K562 (cell line): ENCODE data around the gene ZNF276. TPM values are rescaled to one million over a fixed set of nuclear protein-coding genes. Genes with fewer than 3 reads are reported as not detected.

ENCODE experiments used
- ARNT ChIP-seq, 2 experiments: fragments of 450-650 bp; IDR thresholded peaks; 2 replicates each; pipeline ENCODE4 v1.6.1; 2016; ENCODE audit warnings: mild to moderate bottlenecking in 1 of 2
- BRD4 ChIP-seq: fragments of 200-600 bp; sonication (generic); IDR thresholded peaks from 2 replicates; pipeline ENCODE4 v1.6.1; 2017; ENCODE audit warnings: inconsistent platforms
- CXXC5 ChIP-seq: fragments of 250-450 bp; sonication (Bioruptor Pico); IDR thresholded peaks from 2 replicates; pipeline ENCODE4 v1.8.0; 2022; ENCODE audit warnings: inconsistent platforms, mild to moderate bottlenecking, moderate library complexity
- IFI16 ChIP-seq: fragments of 250-450 bp; sonication (Bioruptor Pico); IDR thresholded peaks from 2 replicates; pipeline ENCODE4 v2.1.2; 2022; ENCODE audit warnings: mild to moderate bottlenecking, inconsistent platforms
- KDM5B ChIP-seq: fragments of 200-600 bp; sonication (generic); IDR thresholded peaks from 2 replicates; pipeline ENCODE4 v1.6.1; 2012; ENCODE audit warnings: low read depth, mild to moderate bottlenecking, moderate library complexity, low read length, control low read depth, inconsistent platforms; ENCODE audit not compliant: insufficient replicate concordance
- NBN ChIP-seq: fragments of 450-650 bp; IDR thresholded peaks from 2 replicates; pipeline ENCODE4 v1.6.1; 2016; ENCODE audit warnings: low read depth, mild to moderate bottlenecking
- NEUROD1 ChIP-seq: fragments of 150-350 bp; IDR thresholded peaks from 2 replicates; pipeline ENCODE4 v1.6.1; 2014; ENCODE audit warnings: borderline replicate concordance, low read length, low read depth; ENCODE audit not compliant: partially characterized antibody
- NFATC3 ChIP-seq: fragments of 450-650 bp; IDR thresholded peaks from 2 replicates; pipeline ENCODE4 v1.6.1; 2017; ENCODE audit warnings: mild to moderate bottlenecking
- NFE2L1 ChIP-seq: fragments of 450-650 bp; IDR thresholded peaks from 2 replicates; pipeline ENCODE4 v1.6.1; 2016; ENCODE audit warnings: missing genetic modification characterization, low read depth, mild to moderate bottlenecking, missing compliant biosample characterization, moderate library complexity, borderline replicate concordance
- NR2C2 ChIP-seq, 2 experiments: fragments of 200-800 bp in 1 of 2; sonication (Bioruptor generic) in 1 of 2; sonication (generic) in 1 of 2; formaldehyde crosslinking in 1 of 2; IDR thresholded peaks; 2 replicates each; pipeline versions ENCODE4 v1.6.1 to v1.8.0; 2016 to 2022; ENCODE audit warnings: mild to moderate bottlenecking in 1 of 2, missing compliant biosample characterization in 1 of 2, missing genetic modification characterization in 1 of 2, missing genetic modification reagents in 1 of 2
- NUFIP1 ChIP-seq: fragments of 450-650 bp; IDR thresholded peaks from 2 replicates; pipeline ENCODE4 v1.6.1; 2018; ENCODE audit not compliant: partially characterized antibody
- PHB ChIP-seq: fragments of 250-450 bp; sonication (Bioruptor Pico); IDR thresholded peaks from 2 replicates; pipeline ENCODE4 v1.5.0; 2021
- POU5F1 ChIP-seq: fragments of 150-350 bp; IDR thresholded peaks from 2 replicates; pipeline ENCODE4 v1.6.1; 2014; ENCODE audit warnings: borderline replicate concordance, low read length, low read depth, mild to moderate bottlenecking; ENCODE audit not compliant: partially characterized antibody
- RFX7 ChIP-seq: fragments of 250-450 bp; sonication (Bioruptor Pico); IDR thresholded peaks from 2 replicates; pipeline ENCODE4 v1.5.1; 2021; ENCODE audit warnings: mild to moderate bottlenecking
- SRSF3 ChIP-seq: fragments of 200-400 bp; formaldehyde crosslinking; IDR thresholded peaks from 2 replicates; pipeline ENCODE4 v1.6.1; 2016; ENCODE audit warnings: mild to moderate bottlenecking, low read length, moderate library complexity; ENCODE audit not compliant: insufficient read depth
- ZBTB7A ChIP-seq: IDR thresholded peaks from 2 replicates; pipeline ENCODE4 v1.6.1; 2011; ENCODE audit warnings: low read depth, mild to moderate bottlenecking, low read length, moderate library complexity, borderline replicate concordance; ENCODE audit not compliant: control insufficient read depth
- ZKSCAN1 ChIP-seq: fragments of 150-350 bp; IDR thresholded peaks from 2 replicates; pipeline ENCODE4 v1.6.1; 2016; ENCODE audit warnings: low read depth, low read length
- ZNF239 ChIP-seq: fragments of 250-450 bp; sonication (Bioruptor Pico); IDR thresholded peaks from 2 replicates; pipeline ENCODE4 v1.4.0; 2020; ENCODE audit warnings: mild to moderate bottlenecking
- ZNF274 ChIP-seq: IDR thresholded peaks from 2 replicates; pipeline ENCODE4 v1.6.1; 2011; ENCODE audit warnings: low read depth, mild to moderate bottlenecking, low read length, moderate library complexity, borderline replicate concordance
- polyA plus RNA-seq, 8 experiments: library from polyadenylated mRNA; depleted of rRNA in 4 of 8; stranded (reverse) in 5 of 8; unstranded in 3 of 8; fragments of >200 nt; fragmentation: Nextera tagmentation in 2 of 8; fragmentation: Illumina TruSeq in 1 of 8; extraction: Ambion mirVana in 2 of 8; extraction: Trizol in 1 of 8; gene quantifications; 2 replicates each; pipeline versions ENCODE4 v1.2.1 to v1.2.3, GENCODE V29; 2011 to 2014; ENCODE audit warnings: inconsistent platforms in 1 of 8, missing spikeins in 1 of 8
- total RNA-seq, 7 experiments: library from RNA; depleted of rRNA in 6 of 7; stranded (reverse); fragments of >200 nt in 6 of 7; fragmentation: Illumina TruSeq in 2 of 7; extraction: Trizol in 2 of 7; gene quantifications; 2 replicates each; pipeline versions ENCODE4 v1.2.1 to v1.2.3, GENCODE V29; 2011 to 2021; ENCODE audit warnings: low replicate concordance in 1 of 7
- TF ChIP-seq, protein P1 (sequence below): fragments of 250-450 bp; sonication (Bioruptor Pico); IDR thresholded peaks from 2 replicates; pipeline ENCODE4 v1.4.0; 2020; ENCODE audit warnings: mild to moderate bottlenecking
- TF ChIP-seq, protein P2 (sequence below): fragments of 450-650 bp; IDR thresholded peaks from 2 replicates; pipeline ENCODE4 v1.6.1; 2016
- TF ChIP-seq, protein P3 (sequence below): IDR thresholded peaks from 2 replicates; pipeline ENCODE4 v1.6.1; 2014; ENCODE audit warnings: antibody characterized with exemption
- TF ChIP-seq, protein P4 (sequence below): sonication (generic); formaldehyde crosslinking; IDR thresholded peaks from 2 replicates; pipeline ENCODE4 v1.8.1; 2023; ENCODE audit warnings: mild to moderate bottlenecking, missing genetic modification reagents

Gene ZNF276
- total and polyA plus RNA-seq, 9 of the 15 experiments (the other 6 are each of a cell fraction or from before 2014, with no cell fraction given): 0.49 to 43.9 (median 15.8) TPM

DNA sequence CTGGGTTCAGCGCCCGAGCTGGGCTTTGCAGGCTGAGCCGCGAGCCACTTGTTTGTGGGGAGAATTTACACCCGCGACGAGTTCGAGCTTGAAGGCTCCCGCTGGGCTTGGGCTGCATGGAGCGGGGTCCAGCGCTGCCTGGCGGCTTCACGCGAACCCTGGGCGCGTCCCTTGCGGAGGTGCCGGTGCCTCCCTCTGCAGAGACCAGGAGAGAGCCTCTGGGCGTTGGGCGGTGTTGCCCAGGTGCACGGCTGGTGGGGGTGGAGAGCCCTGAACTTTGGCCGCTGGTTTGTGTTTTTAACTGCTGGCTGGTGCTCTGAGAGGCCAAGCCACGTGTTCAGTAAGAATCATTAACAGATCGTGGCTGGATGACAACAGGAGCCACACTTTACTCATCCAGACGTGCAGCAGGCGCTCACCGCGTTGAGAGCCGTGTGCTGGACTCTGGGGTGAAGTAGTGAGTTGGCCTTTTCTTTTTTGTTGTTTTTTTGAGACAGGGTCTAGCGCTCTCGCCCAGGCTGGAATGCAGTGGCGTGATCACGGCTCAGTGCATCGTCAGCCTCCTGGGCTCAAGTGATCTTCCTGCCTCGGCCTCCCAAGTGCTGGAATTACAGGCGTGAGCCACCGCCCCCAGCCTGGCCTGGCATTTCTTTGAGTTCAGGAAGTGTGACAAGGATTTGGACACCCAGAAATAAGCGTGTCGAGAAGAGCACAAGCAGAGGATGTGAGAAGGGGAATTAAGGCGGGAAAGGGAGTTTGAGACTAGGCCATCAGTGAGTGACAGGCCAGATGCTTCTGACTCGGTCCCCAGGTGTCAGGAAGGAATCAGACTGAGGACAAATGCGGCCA lies 34.0 kb upstream of the ZNF276 start (continued):
- no peak for TF ChIP-seq SRSF3
- TF ChIP-seq POU5F1: no peak
- no peak for TF ChIP-seq ZNF274
- TF ChIP-seq NFATC3: no peak
- no peak for TF ChIP-seq NBN
- TF ChIP-seq NUFIP1: no peak
- TF ChIP-seq ZNF239 (CRISPR knock-in tag): no peak
- TF ChIP-seq NR2C2 (CRISPR knock-in tag; IDR thresholded peaks at IDR 0.05): no peak
- TF ChIP-seq NR2C2 (tag; IDR thresholded peaks at IDR 0.05): peak; percentile 70
- no peak for TF ChIP-seq KDM5B
- no peak for TF ChIP-seq RFX7
- no peak for TF ChIP-seq ZBTB7A
- TF ChIP-seq ARNT (IDR thresholded peaks at IDR 0.05): no peak
- no peak for TF ChIP-seq PHB (CRISPR knock-in tag)
- TF ChIP-seq, protein P1, sequence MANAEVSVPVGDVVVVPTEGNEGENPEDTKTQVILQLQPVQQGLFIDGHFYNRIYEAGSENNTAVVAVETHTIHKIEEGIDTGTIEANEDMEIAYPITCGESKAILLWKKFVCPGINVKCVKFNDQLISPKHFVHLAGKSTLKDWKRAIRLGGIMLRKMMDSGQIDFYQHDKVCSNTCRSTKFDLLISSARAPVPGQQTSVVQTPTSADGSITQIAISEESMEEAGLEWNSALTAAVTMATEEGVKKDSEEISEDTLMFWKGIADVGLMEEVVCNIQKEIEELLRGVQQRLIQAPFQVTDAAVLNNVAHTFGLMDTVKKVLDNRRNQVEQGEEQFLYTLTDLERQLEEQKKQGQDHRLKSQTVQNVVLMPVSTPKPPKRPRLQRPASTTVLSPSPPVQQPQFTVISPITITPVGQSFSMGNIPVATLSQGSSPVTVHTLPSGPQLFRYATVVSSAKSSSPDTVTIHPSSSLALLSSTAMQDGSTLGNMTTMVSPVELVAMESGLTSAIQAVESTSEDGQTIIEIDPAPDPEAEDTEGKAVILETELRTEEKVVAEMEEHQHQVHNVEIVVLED: no peak
- TF ChIP-seq IFI16 (CRISPR knock-in tag): no peak
- no peak for TF ChIP-seq BRD4
- TF ChIP-seq NEUROD1: no peak
- TF ChIP-seq, protein P2, sequence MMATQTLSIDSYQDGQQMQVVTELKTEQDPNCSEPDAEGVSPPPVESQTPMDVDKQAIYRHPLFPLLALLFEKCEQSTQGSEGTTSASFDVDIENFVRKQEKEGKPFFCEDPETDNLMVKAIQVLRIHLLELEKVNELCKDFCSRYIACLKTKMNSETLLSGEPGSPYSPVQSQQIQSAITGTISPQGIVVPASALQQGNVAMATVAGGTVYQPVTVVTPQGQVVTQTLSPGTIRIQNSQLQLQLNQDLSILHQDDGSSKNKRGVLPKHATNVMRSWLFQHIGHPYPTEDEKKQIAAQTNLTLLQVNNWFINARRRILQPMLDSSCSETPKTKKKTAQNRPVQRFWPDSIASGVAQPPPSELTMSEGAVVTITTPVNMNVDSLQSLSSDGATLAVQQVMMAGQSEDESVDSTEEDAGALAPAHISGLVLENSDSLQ: peak; percentile 69; the same call in 1 of the 2 replicates
- no peak for TF ChIP-seq ZKSCAN1
- no peak for TF ChIP-seq NFE2L1
- TF ChIP-seq, protein P3, sequence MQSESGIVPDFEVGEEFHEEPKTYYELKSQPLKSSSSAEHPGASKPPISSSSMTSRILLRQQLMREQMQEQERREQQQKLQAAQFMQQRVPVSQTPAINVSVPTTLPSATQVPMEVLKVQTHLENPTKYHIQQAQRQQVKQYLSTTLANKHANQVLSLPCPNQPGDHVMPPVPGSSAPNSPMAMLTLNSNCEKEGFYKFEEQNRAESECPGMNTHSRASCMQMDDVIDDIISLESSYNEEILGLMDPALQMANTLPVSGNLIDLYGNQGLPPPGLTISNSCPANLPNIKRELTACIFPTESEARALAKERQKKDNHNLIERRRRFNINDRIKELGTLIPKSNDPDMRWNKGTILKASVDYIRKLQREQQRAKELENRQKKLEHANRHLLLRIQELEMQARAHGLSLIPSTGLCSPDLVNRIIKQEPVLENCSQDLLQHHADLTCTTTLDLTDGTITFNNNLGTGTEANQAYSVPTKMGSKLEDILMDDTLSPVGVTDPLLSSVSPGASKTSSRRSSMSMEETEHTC: no peak
- TF ChIP-seq, protein P4, sequence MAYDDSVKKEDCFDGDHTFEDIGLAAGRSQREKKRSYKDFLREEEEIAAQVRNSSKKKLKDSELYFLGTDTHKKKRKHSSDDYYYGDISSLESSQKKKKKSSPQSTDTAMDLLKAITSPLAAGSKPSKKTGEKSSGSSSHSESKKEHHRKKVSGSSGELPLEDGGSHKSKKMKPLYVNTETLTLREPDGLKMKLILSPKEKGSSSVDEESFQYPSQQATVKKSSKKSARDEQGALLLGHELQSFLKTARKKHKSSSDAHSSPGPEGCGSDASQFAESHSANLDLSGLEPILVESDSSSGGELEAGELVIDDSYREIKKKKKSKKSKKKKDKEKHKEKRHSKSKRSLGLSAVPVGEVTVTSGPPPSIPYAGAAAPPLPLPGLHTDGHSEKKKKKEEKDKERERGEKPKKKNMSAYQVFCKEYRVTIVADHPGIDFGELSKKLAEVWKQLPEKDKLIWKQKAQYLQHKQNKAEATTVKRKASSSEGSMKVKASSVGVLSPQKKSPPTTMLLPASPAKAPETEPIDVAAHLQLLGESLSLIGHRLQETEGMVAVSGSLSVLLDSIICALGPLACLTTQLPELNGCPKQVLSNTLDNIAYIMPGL (CRISPR knock-in tag): 0 out of 2 replicates have a peak, but pooled peaks have one; percentile 70
- TF ChIP-seq CXXC5 (CRISPR knock-in tag): no peak
